Activated CD8-positive, alpha-beta T cell treated with anti-CD3 and anti-CD28 coated beads, Interleukin-2, amount 10 ng/mL, durations not matched to agents 7 days and 5 days (primary cell): Measurements from ENCODE around the gene SHC2. TPM values are rescaled to one million over a fixed set of nuclear protein-coding genes. Genes with fewer than 3 reads are reported as not detected.
"Not testable (repeated sequence)": the region's sequence is repeated elsewhere in the genome, so short reads cannot be mapped to it uniquely, and the experiment has no call there.

Experiments
- ATAC-seq: fragments of 150-1000 bp; cut with Tn5 transposase; one replicate; pipeline ENCODE4 v1.10.0; 2021; ENCODE audit warnings: moderate library complexity
- CTCF ChIA-PET: fragments of 350-600 bp; sonication (Branson Sonifier 250); formaldehyde crosslinking; loops from one replicate; lab custom pipeline; 2021; ENCODE audit warnings: antibody characterized with exemption; lab: Charles Lee
- POLR2A ChIA-PET: fragments of 350-600 bp; sonication (Branson Sonifier 250); formaldehyde crosslinking; loops from one replicate; lab custom pipeline; 2021; ENCODE audit warnings: antibody characterized with exemption; lab: Charles Lee
- DNase-seq: peaks from one replicate; pipeline ENCODE4 v3.0.0-alpha.2; 2020
- H3K27ac Mint-ChIP-seq: one replicate; pipeline ENCODE4 v1.8.0; 2021; ENCODE audit warnings: mild to moderate bottlenecking, mixed read lengths
- H3K27me3 Mint-ChIP-seq: one replicate; pipeline ENCODE4 v1.8.0; 2021; ENCODE audit warnings: low read depth, mixed read lengths
- H3K36me3 Mint-ChIP-seq: one replicate; pipeline ENCODE4 v1.8.0; 2021; ENCODE audit warnings: low read depth, mixed read lengths
- H3K4me1 Mint-ChIP-seq: one replicate; pipeline ENCODE4 v1.8.0; 2021; ENCODE audit warnings: low read depth, mixed read lengths
- H3K4me3 Mint-ChIP-seq: one replicate; pipeline ENCODE4 v1.8.0; 2021; ENCODE audit warnings: mild to moderate bottlenecking, mixed read lengths
- H3K9me3 Mint-ChIP-seq: one replicate; pipeline ENCODE4 v1.8.0; 2022; ENCODE audit warnings: mixed read lengths; ENCODE audit not compliant: insufficient read depth
- total RNA-seq, 2 experiments: library from RNA; stranded (reverse); gene quantifications; one replicate each; pipeline ENCODE4 v1.2.3, GENCODE V29; 2021

SHC2 gene
- total RNA-seq, 2 experiments from 2014 or later = not detected

- H3K27ac Mint-ChIP-seq, H3K9me3 Mint-ChIP-seq, ATAC-seq, H3K36me3 Mint-ChIP-seq, POLR2A ChIA-PET, H3K4me3 Mint-ChIP-seq: not testable (repeated sequence)
- Mint-ChIP-seq H3K27me3 (peaks cover 42% of the 10 kb centered on the region), H3K4me1 (peaks cover 13% of the 10 kb centered on the region)
- DNase-seq = peak; percentile 51
- CTCF ChIA-PET = interaction anchor here (1.2 to 1.3 kb wide), 2 partner anchors 124 to 128 kb away, joined by 3 read pairs; no protein-coding TSS in a partner anchor
These were observed 78.3 kb downstream of the SHC2 start for GRCh38 chr19:382578-382977.

GRCh38 chr19:381901-382300 is 78.9 kb downstream of the SHC2 start:
- H3K27me3 Mint-ChIP-seq = peaks cover 37% of the 10 kb centered on the region
- DNase-seq = not testable (repeated sequence)
- CTCF ChIA-PET = interaction anchor here (1.2 to 1.3 kb wide), 2 partner anchors 124 to 129 kb away, joined by 3 read pairs; no protein-coding TSS in a partner anchor

GRCh38 chr19:380618-381219 is 80.1 kb downstream of the SHC2 start:
- not testable (repeated sequence) for DNase-seq

More at GRCh38 chr19:381901-382300, 78.9 kb downstream of the SHC2 start:
- ATAC-seq, POLR2A ChIA-PET, H3K27ac Mint-ChIP-seq, H3K4me3 Mint-ChIP-seq, H3K36me3 Mint-ChIP-seq, H3K9me3 Mint-ChIP-seq: not testable (repeated sequence)
- H3K4me1 Mint-ChIP-seq = peaks cover 13% of the 10 kb centered on the region

GRCh38 chr19:379796-380195 is 81.0 kb downstream of the SHC2 start:
- Mint-ChIP-seq H3K27me3 (peaks cover 21% of the 10 kb centered on the region), H3K4me3 (no peak overlapping the region), H3K9me3 (no peaks in the 10 kb centered on the region), H3K4me1 (peaks cover 13% of the 10 kb centered on the region), H3K27ac (no peak overlapping the region), H3K36me3 (no peaks in the 10 kb centered on the region)
- no peak for DNase-seq
- ChIA-PET CTCF (no interaction called here), POLR2A (no interaction called here)
- ATAC-seq = no peak

More at GRCh38 chr19:380618-381219, 80.1 kb downstream of the SHC2 start:
- H3K36me3 Mint-ChIP-seq, H3K9me3 Mint-ChIP-seq, ATAC-seq, CTCF ChIA-PET, POLR2A ChIA-PET, H3K4me3 Mint-ChIP-seq, H3K27ac Mint-ChIP-seq: not testable (repeated sequence)
- peaks cover 13% of the 10 kb centered on the region for H3K4me1 Mint-ChIP-seq
- peaks cover 28% of the 10 kb centered on the region for H3K27me3 Mint-ChIP-seq

GRCh38 chr19:378706-379105 is 82.1 kb downstream of the SHC2 start:
- peaks cover 13% of the 10 kb centered on the region for H3K4me1 Mint-ChIP-seq
- peaks cover 12% of the 10 kb centered on the region for H3K27me3 Mint-ChIP-seq
- ChIA-PET CTCF (no interaction called here), POLR2A (no interaction called here)
- no peaks in the 10 kb centered on the region for H3K9me3 Mint-ChIP-seq
- H3K27ac Mint-ChIP-seq = no peak overlapping the region
- no peak for DNase-seq
- no peak for ATAC-seq
- no peak overlapping the region for H3K4me3 Mint-ChIP-seq
- no peaks in the 10 kb centered on the region for H3K36me3 Mint-ChIP-seq

- ChIA-PET POLR2A (no interaction called here), CTCF (no interaction called here)
- Mint-ChIP-seq H3K4me1 (peaks cover 8% of the 10 kb centered on the region), H3K9me3 (no peaks in the 10 kb centered on the region), H3K27me3 (peaks cover 6% of the 10 kb centered on the region), H3K27ac (peak overlapping the region; percentile 79), H3K4me3 (no peak overlapping the region), H3K36me3 (no peaks in the 10 kb centered on the region)
- no peak for ATAC-seq
- no peak for DNase-seq
These were observed 82.8 kb downstream of the SHC2 start for GRCh38 chr19:377801-378581.

GRCh38 chr19:376111-376470 is 84.7 kb downstream of the SHC2 start:
- ChIA-PET CTCF (no interaction called here), POLR2A (no interaction called here)
- no peak overlapping the region for H3K27ac Mint-ChIP-seq
- no peaks in the 10 kb centered on the region for H3K27me3 Mint-ChIP-seq
- ATAC-seq (no peak), DNase-seq (no peak)
- no peaks in the 10 kb centered on the region for H3K36me3 Mint-ChIP-seq
- H3K4me1 Mint-ChIP-seq = no peaks in the 10 kb centered on the region
- H3K9me3 Mint-ChIP-seq = no peaks in the 10 kb centered on the region
- H3K4me3 Mint-ChIP-seq = no peak overlapping the region

- ChIA-PET CTCF (no interaction called here), POLR2A (no interaction called here)
- no peak overlapping the region for H3K4me3 Mint-ChIP-seq
- H3K27me3 Mint-ChIP-seq = no peaks in the 10 kb centered on the region
- H3K36me3 Mint-ChIP-seq = no peaks in the 10 kb centered on the region
- no peak for ATAC-seq
- no peak overlapping the region for H3K27ac Mint-ChIP-seq
- no peaks in the 10 kb centered on the region for H3K9me3 Mint-ChIP-seq
- H3K4me1 Mint-ChIP-seq = no peaks in the 10 kb centered on the region
- no peak for DNase-seq
These were observed 85.3 kb downstream of the SHC2 start for GRCh38 chr19:375395-376110.

- ATAC-seq (no peak), DNase-seq (no peak)
- Mint-ChIP-seq H3K4me1 (no peaks in the 10 kb centered on the region), H3K27ac (no peak overlapping the region), H3K4me3 (no peak overlapping the region), H3K27me3 (no peaks in the 10 kb centered on the region), H3K9me3 (no peaks in the 10 kb centered on the region), H3K36me3 (no peaks in the 10 kb centered on the region)
- ChIA-PET CTCF (no interaction called here), POLR2A (no interaction called here)
These were observed 86.0 kb downstream of the SHC2 start for GRCh38 chr19:374886-375235.

- Mint-ChIP-seq H3K36me3 (no peaks in the 10 kb centered on the region), H3K27ac (no peak overlapping the region), H3K4me1 (no peaks in the 10 kb centered on the region), H3K27me3 (no peaks in the 10 kb centered on the region), H3K9me3 (no peaks in the 10 kb centered on the region), H3K4me3 (no peak overlapping the region)
- DNase-seq (no peak), ATAC-seq (no peak)
- POLR2A ChIA-PET = no interaction called here
- CTCF ChIA-PET = no interaction called here
These were observed 86.5 kb downstream of the SHC2 start for GRCh38 chr19:374183-374885.

- Mint-ChIP-seq H3K9me3 (no peaks in the 10 kb centered on the region), H3K27me3 (no peaks in the 10 kb centered on the region)
These were observed 87.2 kb downstream of the SHC2 start for GRCh38 chr19:373391-374182.

More at GRCh38 chr19:373391-374182, 87.2 kb downstream of the SHC2 start:
- H3K4me1 Mint-ChIP-seq = no peaks in the 10 kb centered on the region
- ATAC-seq (no peak), DNase-seq (no peak)
- no peaks in the 10 kb centered on the region for H3K36me3 Mint-ChIP-seq
- no peak overlapping the region for H3K27ac Mint-ChIP-seq
- POLR2A ChIA-PET = no interaction called here
- no peak overlapping the region for H3K4me3 Mint-ChIP-seq
- CTCF ChIA-PET = no interaction called here
